GM12874 (cell line): ENCODE measurements around the gene TMEM145.

ENCODE experiments used
- CTCF ChIP-seq: IDR thresholded peaks from 2 replicates; pipeline ENCODE4 v1.5.1; 2011; ENCODE audit warnings: low read depth, mild to moderate bottlenecking, control low read depth, low read length, moderate library complexity; ENCODE audit not compliant: insufficient read depth

TMEM145 gene

GRCh38 chr19:42350417-42350816, 37.3 kb downstream of the TMEM145 start:
- TF ChIP-seq CTCF = no peak

- no peak for TF ChIP-seq CTCF
Observed at GRCh38 chr19:42351079-42351735, 38.1 kb downstream of the TMEM145 start.

DNA sequence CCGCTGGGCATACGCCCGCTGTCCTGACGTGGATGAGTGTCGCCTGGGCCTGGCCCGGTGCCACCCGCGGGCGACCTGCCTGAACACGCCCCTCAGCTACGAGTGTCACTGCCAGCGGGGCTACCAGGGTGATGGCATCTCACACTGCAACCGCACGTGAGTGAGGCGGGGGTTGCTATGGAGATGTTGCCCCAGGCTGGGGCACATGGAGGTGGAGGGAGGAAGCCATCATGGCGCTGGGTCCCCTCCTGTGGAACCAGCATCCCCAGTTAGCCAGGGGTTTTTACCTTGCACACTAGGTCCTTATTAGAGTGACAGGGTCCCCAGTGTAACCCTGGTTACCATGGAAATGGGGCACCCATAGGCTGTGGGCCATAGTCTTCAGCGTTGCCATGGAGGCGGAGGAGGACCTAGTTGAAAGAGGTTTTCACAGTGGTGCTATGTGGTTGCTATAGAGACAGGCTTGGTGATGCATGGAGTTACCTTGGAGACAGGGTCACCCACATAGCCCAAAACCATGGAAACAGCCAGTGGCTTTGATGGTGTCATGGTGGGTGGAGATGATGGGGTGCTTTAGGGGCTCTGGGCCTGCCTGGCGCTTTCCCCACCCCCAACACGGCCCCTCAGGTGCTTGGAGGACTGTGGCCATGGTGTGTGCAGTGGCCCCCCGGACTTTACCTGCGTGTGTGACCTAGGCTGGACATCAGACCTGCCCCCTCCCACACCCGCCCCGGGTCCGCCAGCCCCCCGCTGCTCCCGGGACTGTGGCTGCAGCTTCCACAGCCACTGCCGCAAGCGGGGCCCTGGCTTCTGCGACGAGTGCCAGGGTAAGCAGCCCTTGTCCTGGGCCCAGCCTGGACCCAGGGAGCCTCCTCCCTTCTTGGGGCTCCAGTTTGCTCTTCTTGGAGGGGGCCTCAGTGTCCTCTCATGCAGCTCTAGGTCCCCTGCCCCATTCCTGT, 39.5 kb downstream of the TMEM145 start:
- TF ChIP-seq CTCF = no peak

DNA sequence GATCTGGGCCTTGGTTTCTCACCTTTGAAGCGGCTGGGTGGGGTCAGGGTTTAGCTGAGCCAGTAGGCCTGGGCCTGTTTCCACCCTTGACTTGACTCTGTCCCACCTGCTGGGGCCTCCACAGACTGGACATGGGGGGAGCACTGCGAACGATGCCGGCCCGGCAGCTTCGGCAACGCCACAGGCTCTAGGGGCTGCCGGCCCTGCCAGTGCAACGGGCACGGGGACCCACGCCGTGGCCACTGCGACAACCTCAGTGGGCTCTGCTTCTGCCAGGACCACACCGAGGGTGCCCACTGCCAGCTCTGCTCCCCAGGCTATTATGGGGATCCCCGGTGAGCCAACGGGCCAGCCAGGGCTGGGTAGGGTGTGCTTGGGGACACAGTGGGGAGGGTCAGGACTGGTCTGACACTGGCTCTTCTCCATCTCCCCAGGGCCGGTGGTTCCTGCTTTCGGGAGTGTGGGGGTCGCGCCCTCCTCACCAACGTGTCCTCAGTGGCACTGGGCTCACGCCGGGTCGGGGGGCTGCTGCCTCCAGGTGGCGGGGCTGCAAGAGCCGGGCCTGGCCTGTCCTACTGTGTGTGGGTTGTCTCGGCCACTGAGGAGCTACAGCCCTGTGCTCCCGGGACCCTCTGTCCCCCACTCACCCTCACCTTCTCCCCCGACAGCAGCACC, 40.4 kb downstream of the TMEM145 start:
- TF ChIP-seq CTCF = no peak

- no peak for TF ChIP-seq CTCF
Observed at GRCh38 chr19:42355896-42356295, 42.8 kb downstream of the TMEM145 start.

- TF ChIP-seq CTCF = no peak
Observed at GRCh38 chr19:42356686-42357085, 43.6 kb downstream of the TMEM145 start.

DNA sequence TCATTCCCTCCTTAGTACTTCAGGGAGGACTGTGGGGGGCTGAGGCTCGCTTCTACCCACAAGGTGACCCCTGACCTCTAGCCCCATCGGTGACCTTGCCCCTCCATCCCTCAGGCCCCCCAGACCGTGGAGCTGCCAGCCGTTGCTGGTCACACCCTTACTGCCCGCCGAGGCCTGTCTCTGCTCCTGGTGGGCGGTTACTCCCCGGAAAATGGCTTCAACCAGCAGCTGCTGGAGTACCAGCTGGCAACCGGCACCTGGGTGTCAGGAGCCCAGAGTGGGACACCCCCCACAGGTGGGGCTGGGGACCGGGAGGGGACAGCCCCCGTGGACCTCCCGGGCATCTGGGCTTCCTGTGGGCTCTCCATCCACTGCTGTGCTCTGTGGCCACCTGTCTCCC, 44.2 kb downstream of the TMEM145 start:
- no peak for TF ChIP-seq CTCF
